Measurements from ENCODE around the gene AP3S2. TPM values are rescaled to one million over a fixed set of nuclear protein-coding genes. Genes with fewer than 3 reads are reported as not detected.

The AP3S2 gene
- total RNA-seq, 2 experiments from 2014 or later, result 28.2 to 30.8 TPM

DNA sequence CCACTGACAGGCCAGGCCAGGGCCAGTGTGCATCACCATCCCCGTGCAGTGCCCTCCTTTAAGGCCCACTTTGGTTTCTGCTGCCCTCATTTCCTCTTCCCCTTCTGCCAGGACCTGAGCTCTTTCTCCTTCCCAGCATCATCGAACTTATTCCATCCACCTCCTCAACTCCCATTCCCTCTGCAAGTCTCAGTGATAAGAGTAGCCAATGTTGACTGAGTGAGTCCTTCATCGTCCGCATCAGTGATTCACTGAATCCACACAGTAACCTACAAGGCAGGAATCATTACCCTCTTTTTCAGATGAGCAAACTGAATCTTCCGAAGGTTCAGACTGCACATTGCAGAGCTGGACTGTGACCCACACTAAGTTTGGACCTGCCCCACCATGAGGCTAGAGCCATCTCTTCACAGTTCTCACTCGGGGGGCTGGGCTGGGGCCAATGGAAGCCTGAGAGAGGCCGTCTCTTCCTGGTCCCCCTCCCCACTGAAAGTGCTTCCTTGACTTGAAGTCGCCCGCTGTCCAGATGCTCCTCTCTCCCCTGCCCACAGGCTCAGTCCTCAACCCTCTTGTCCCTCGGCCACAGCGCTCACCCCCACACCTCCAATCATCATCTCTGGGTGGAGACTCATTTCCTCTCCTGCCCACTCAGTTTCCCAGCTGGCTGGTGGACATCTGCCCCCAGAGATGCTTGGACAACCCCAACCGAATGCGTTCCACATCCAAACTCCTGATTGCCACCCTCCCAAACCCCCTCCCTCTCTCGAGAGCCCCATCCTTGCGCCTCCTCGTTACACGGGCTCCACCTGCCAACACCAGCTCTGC, 64.0 kb downstream of the AP3S2 start:
- Mint-ChIP-seq H3K4me1 (peaks cover 1% of the 10 kb centered on the region), H3K27ac (peak overlapping the region; percentile 35), H3K36me3 (peaks cover 8% of the 10 kb centered on the region), H3K27me3 (no peaks in the 10 kb centered on the region), H3K4me3 (no peak overlapping the region), H3K9me3 (no peaks in the 10 kb centered on the region)
- no peak for DNase-seq
- POLR2A ChIA-PET, result no interaction called here
- no peak for ATAC-seq (ENCODE audit: low read depth)

- Mint-ChIP-seq H3K4me1 (peaks cover 1% of the 10 kb centered on the region), H3K9me3 (no peaks in the 10 kb centered on the region), H3K4me3 (no peak overlapping the region), H3K27ac (peak overlapping the region; percentile 35), H3K27me3 (no peaks in the 10 kb centered on the region), H3K36me3 (peaks cover 3% of the 10 kb centered on the region)
- no peak for DNase-seq
- POLR2A ChIA-PET, result no interaction called here
- no peak for ATAC-seq (ENCODE audit: low read depth)
These were observed 64.6 kb downstream of the AP3S2 start for GRCh38 chr15:89829161-89829560.

- ATAC-seq (ENCODE audit: low read depth) (no peak), DNase-seq (no peak)
- no peaks in the 10 kb centered on the region for H3K27me3 Mint-ChIP-seq
- no peak overlapping the region for H3K27ac Mint-ChIP-seq
- H3K4me3 Mint-ChIP-seq, result no peak overlapping the region
- POLR2A ChIA-PET, result no interaction called here
- H3K4me1 Mint-ChIP-seq, result peaks cover 1% of the 10 kb centered on the region
- no peaks in the 10 kb centered on the region for H3K36me3 Mint-ChIP-seq
- H3K9me3 Mint-ChIP-seq, result no peaks in the 10 kb centered on the region
These were observed 65.3 kb downstream of the AP3S2 start for GRCh38 chr15:89828281-89829145.

DNA sequence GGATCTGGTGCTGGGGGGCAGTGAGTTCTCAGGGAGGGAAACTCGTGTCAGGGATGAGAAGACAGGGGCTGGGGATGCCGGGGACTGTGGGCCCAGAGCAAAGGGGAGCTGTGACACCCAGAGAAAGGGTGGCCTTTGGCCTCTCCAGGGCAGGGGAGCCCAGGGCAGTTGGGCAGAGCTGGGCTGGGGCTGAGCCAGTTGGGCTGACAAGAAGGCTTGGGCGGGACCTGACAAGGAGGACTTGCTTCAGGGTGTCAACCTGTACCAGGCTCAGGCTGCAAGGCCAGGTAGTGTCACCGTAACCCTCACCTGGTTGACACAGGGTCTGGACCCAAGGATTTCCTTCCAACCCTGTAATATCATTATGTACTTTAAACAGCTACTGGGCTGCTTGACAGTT, 66.0 kb downstream of the AP3S2 start:
- no peak for DNase-seq
- Mint-ChIP-seq H3K4me3 (no peak overlapping the region), H3K27ac (peak overlapping the region; percentile 7), H3K9me3 (no peaks in the 10 kb centered on the region), H3K27me3 (no peaks in the 10 kb centered on the region), H3K4me1 (peaks cover 1% of the 10 kb centered on the region), H3K36me3 (no peaks in the 10 kb centered on the region)
- ATAC-seq (ENCODE audit: low read depth), result no peak
- POLR2A ChIA-PET, result no interaction called here

DNA sequence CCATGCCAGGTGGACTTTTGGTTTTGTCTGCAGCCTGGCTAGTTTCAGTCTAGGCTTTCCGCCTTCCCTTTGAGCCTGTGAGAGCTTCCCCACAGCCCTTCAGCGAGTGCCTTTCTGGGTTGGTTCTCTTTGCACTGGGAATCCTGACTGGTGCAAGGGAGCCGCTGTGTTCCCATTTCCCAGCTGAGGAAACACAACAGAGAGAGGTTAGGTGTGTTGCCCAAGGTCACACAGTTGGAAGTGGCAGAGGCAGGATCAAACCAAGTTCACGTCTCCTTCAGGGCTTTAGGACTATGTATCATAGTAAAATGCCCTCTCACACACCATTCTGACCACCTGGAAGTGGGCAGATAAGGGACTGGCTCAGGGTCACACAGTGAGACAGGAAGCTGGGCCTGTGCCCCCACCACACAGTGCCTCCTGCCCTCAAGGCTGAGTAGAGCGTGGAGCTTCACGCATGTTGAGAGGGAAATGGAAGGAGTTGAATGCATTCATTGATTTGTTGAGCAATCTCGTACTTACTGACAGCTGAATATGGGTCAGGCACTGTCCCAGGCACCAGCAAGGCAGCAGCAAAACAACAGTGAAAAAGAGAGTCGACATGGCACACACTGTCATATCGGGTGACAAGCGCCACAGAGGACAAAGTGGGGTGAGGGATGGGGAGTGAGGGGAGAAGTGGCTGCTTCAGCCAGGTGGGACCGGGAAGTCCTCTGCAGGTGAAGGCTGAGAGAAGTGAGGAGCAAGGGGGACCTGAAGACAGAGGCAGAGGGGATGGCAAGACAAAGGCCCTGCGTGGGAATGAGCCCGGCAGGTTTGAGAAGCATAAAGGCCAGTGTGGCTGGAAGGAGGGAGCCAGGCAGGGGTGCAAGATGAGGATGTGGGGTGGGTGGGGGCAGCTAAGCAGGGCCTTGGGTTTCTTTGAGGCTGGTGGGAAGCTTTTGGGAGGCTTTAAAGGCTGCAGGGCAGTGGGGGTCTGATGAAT, 66.8 kb downstream of the AP3S2 start:
- Mint-ChIP-seq H3K4me1 (peaks cover 1% of the 10 kb centered on the region), H3K36me3 (no peaks in the 10 kb centered on the region), H3K9me3 (no peaks in the 10 kb centered on the region), H3K27ac (peak overlapping the region; percentile 7), H3K4me3 (no peak overlapping the region), H3K27me3 (peaks cover 3% of the 10 kb centered on the region)
- POLR2A ChIA-PET, result no interaction called here
- no peak for ATAC-seq (ENCODE audit: low read depth)
- DNase-seq, result no peak

DNA sequence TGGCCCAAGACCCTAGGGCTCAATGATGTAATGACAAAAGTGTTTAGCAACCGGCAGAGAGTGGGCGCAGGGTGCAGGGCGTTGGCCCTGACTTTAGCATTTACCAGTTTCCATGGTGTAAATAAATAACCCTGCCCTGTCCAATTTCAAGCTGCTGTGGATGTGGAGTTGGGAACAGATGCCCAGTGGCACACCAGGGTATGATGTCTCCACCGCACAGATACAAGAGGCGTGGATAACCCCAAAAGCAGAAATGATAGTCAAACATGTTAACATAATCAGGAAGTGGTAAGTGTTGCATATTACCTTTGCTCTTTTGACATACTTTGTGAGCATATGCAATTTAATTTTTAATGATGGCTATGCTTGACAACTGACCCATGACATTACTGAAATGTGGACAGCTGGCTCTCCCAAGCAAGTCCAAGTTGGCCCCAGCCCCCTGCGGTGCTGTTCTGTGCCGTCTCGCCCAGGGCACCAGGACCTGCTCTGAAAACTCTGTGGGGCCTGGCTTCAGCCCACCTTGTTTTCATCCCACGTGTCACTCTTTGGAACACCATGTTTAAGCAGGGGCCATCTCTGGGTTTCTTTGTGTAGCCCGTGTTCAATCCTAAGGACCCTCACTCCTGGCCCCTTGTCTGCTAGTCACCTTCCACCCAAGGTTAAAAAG, 68.4 kb downstream of the AP3S2 start:
- POLR2A ChIA-PET, result no interaction called here
- Mint-ChIP-seq H3K4me3 (no peak overlapping the region), H3K9me3 (no peaks in the 10 kb centered on the region), H3K27ac (no peak overlapping the region), H3K36me3 (no peaks in the 10 kb centered on the region), H3K27me3 (peaks cover 17% of the 10 kb centered on the region), H3K4me1 (peaks cover 1% of the 10 kb centered on the region)
- DNase-seq (no peak), ATAC-seq (ENCODE audit: low read depth) (no peak)

DNA sequence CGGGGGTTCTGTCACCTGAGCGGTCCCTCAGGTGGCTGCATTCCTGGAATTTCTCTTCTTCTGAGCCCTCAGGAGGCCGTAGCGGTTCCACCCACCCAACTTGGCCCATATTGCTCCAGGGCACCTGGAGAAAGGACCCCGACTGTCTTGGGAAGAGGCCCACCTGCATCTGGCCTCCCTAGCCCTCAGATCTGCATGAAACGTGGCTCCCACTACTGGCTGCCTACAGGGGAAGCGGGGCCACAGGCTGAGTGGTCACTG, 69.3 kb downstream of the AP3S2 start:
- POLR2A ChIA-PET, result no interaction called here
- DNase-seq (no peak), ATAC-seq (ENCODE audit: low read depth) (no peak)
- H3K9me3 Mint-ChIP-seq, result no peaks in the 10 kb centered on the region
- no peak overlapping the region for H3K4me3 Mint-ChIP-seq
- H3K36me3 Mint-ChIP-seq, result no peaks in the 10 kb centered on the region
- peaks cover 17% of the 10 kb centered on the region for H3K27me3 Mint-ChIP-seq
- H3K4me1 Mint-ChIP-seq, result peaks cover 1% of the 10 kb centered on the region
- H3K27ac Mint-ChIP-seq, result no peak overlapping the region

- H3K9me3 Mint-ChIP-seq, result no peaks in the 10 kb centered on the region
- ATAC-seq (ENCODE audit: low read depth), result no peak
- no peak overlapping the region for H3K27ac Mint-ChIP-seq
- no peak overlapping the region for H3K4me3 Mint-ChIP-seq
- DNase-seq, result no peak
- peaks cover 17% of the 10 kb centered on the region for H3K27me3 Mint-ChIP-seq
- no peaks in the 10 kb centered on the region for H3K36me3 Mint-ChIP-seq
- peaks cover 1% of the 10 kb centered on the region for H3K4me1 Mint-ChIP-seq
- POLR2A ChIA-PET, result no interaction called here
These were observed 69.8 kb downstream of the AP3S2 start for GRCh38 chr15:89823836-89824606.

DNA sequence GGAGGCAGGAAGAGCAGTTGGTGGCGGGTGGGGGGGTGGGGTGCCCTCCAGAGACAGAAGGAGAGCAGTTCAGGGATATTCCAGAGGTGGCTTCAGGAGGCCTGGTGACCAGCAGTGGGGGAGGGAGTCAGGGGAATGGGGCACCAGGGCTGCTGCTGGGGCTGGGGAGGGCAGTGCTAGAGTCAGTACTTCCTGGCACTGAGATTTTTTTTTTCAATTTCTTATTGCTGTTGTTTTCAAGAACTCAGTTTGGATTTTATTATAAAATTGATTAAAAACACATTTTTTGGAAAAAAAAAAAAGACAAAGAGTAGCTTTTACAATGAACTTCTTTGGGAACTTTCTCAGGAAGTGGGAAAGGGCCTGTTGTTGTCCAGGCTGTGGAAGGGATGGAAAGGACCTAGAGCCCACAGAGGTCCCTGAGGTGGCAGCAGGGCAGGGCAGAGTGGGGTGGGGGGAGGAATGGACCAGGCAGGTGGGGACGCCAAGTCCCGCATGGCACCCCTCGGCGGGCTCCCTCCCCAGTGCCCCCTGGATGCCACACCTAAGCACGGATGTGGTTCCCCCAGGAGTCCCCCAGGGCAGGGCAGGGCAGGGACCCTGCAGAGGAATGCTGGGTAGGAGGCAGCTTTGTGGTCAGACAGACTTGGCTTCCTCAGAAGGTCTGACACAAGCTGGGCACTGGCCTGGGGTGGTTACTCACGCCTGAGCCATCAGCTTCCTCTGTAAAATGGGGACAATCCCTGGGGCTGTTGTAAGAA, 70.7 kb downstream of the AP3S2 start:
- Mint-ChIP-seq H3K27ac (no peak overlapping the region), H3K4me1 (peaks cover 1% of the 10 kb centered on the region), H3K9me3 (no peaks in the 10 kb centered on the region), H3K27me3 (peaks cover 19% of the 10 kb centered on the region), H3K4me3 (no peak overlapping the region), H3K36me3 (no peaks in the 10 kb centered on the region)
- POLR2A ChIA-PET, result no interaction called here
- ATAC-seq (ENCODE audit: low read depth) (no peak), DNase-seq (no peak)

DNA sequence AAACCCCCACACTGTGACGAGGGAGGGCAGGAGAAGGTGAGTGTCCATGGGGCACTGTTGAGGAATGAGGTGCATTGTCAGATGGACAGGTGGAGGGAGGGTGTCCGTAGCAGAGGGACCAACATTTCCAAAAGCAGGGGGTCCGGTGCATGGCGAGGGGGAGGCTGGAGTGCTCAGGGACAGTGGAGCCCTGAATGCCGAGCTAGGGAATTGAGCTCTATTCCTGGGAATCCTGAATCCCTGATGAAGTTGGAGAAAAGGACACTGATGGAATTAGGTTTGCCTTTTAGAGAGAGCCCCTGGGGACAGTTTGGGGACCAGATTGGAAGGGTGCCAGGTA, 71.2 kb downstream of the AP3S2 start:
- Mint-ChIP-seq H3K27me3 (peaks cover 24% of the 10 kb centered on the region), H3K4me1 (peaks cover 1% of the 10 kb centered on the region), H3K9me3 (no peaks in the 10 kb centered on the region), H3K36me3 (no peaks in the 10 kb centered on the region), H3K27ac (no peak overlapping the region), H3K4me3 (no peak overlapping the region)
- POLR2A ChIA-PET, result no interaction called here
- DNase-seq (no peak), ATAC-seq (ENCODE audit: low read depth) (no peak)

DNA sequence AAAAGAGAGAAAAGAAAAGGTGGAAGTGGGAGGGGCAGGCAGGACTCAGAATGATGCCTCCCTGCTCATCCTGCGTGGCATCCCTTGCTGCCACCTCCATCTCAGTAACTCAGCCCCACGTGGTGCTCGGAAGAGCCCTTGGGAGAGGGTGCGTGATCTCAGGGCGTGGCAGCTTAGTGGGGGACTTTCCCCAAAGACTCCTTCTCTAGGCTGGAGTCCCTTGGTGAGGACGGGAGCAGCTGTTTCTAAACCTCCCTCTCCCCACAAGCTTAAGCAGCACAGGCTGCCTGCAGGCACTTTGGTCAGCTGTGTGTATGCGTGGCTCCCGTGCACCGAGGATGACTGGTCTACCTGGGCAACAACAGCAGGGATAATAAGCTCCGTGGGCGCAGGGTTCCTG, 71.8 kb downstream of the AP3S2 start:
- Mint-ChIP-seq H3K4me1 (peaks cover 1% of the 10 kb centered on the region), H3K4me3 (no peak overlapping the region), H3K9me3 (no peaks in the 10 kb centered on the region), H3K27ac (no peak overlapping the region), H3K36me3 (no peaks in the 10 kb centered on the region), H3K27me3 (peaks cover 30% of the 10 kb centered on the region)
- ATAC-seq (ENCODE audit: low read depth) (no peak), DNase-seq (no peak)
- POLR2A ChIA-PET, result no interaction called here

Data from activated naive CD8-positive, alpha-beta T cell treated with anti-CD3 and anti-CD28 coated beads, Interleukin-2, amount 10 ng/mL, durations not matched to agents 7 days and 5 days (primary cell).